ENCODE measurements around the gene NLN.

DNA sequence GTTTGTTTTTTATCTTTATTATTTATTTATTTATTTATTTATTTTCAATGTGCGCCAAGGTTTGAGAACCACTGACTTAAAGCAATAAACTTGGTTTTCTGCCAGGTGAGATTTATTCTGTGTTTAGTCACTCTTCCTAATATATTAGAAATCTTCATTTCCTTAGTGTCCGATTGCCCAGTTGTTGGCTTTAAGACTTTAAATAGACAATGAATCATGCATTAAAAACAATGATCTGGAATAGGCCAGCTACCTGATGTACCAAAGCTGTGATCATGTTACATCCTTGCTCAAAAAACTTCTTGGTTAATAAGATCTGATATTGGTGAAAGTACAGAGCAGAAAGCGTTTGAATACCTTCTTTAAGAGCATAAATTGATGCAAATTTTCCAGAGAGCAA is 152.2 kb downstream of the NLN start:
- TF ChIP-seq, protein P1, sequence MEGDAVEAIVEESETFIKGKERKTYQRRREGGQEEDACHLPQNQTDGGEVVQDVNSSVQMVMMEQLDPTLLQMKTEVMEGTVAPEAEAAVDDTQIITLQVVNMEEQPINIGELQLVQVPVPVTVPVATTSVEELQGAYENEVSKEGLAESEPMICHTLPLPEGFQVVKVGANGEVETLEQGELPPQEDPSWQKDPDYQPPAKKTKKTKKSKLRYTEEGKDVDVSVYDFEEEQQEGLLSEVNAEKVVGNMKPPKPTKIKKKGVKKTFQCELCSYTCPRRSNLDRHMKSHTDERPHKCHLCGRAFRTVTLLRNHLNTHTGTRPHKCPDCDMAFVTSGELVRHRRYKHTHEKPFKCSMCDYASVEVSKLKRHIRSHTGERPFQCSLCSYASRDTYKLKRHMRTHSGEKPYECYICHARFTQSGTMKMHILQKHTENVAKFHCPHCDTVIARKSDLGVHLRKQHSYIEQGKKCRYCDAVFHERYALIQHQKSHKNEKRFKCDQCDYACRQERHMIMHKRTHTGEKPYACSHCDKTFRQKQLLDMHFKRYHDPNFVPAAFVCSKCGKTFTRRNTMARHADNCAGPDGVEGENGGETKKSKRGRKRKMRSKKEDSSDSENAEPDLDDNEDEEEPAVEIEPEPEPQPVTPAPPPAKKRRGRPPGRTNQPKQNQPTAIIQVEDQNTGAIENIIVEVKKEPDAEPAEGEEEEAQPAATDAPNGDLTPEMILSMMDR (IDR thresholded peaks at IDR 0.05; ENCODE audit: insufficient read depth, low read length) = no peak
- TF ChIP-seq GABPA (IDR thresholded peaks at IDR 0.05; ENCODE audit: low read depth) (no peak), POLR2AphosphoS5 (IDR thresholded peaks at IDR 0.05; ENCODE audit: low read depth) (no peak), SPI1 (IDR thresholded peaks at IDR 0.05; ENCODE audit: borderline replicate concordance, low read depth) (no peak)
- TF ChIP-seq, protein P2, sequence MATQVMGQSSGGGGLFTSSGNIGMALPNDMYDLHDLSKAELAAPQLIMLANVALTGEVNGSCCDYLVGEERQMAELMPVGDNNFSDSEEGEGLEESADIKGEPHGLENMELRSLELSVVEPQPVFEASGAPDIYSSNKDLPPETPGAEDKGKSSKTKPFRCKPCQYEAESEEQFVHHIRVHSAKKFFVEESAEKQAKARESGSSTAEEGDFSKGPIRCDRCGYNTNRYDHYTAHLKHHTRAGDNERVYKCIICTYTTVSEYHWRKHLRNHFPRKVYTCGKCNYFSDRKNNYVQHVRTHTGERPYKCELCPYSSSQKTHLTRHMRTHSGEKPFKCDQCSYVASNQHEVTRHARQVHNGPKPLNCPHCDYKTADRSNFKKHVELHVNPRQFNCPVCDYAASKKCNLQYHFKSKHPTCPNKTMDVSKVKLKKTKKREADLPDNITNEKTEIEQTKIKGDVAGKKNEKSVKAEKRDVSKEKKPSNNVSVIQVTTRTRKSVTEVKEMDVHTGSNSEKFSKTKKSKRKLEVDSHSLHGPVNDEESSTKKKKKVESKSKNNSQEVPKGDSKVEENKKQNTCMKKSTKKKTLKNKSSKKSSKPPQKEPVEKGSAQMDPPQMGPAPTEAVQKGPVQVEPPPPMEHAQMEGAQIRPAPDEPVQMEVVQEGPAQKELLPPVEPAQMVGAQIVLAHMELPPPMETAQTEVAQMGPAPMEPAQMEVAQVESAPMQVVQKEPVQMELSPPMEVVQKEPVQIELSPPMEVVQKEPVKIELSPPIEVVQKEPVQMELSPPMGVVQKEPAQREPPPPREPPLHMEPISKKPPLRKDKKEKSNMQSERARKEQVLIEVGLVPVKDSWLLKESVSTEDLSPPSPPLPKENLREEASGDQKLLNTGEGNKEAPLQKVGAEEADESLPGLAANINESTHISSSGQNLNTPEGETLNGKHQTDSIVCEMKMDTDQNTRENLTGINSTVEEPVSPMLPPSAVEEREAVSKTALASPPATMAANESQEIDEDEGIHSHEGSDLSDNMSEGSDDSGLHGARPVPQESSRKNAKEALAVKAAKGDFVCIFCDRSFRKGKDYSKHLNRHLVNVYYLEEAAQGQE (IDR thresholded peaks at IDR 0.05; ENCODE audit: insufficient replicate concordance, low read depth) = no peak

Data from HL-60 (cell line).